Measurements from ENCODE around the gene CLIC4. TPM values are rescaled to one million over a fixed set of nuclear protein-coding genes. Genes with fewer than 3 reads are reported as not detected.
"Not testable (repeated sequence)": the region's sequence is repeated elsewhere in the genome, so short reads cannot be mapped to it uniquely, and the experiment has no call there.

Gene CLIC4
- total RNA-seq, 2 experiments from 2014 or later: 16.9 to 23.0 TPM

- no peak for DNase-seq
- H3K27ac Mint-ChIP-seq: no peak overlapping the region
- no peak overlapping the region for H3K4me3 Mint-ChIP-seq
- peaks cover 11% of the 10 kb centered on the region for H3K36me3 Mint-ChIP-seq
- H3K4me1 Mint-ChIP-seq: no peaks in the 10 kb centered on the region
- no peak for ATAC-seq
- H3K27me3 Mint-ChIP-seq: peaks cover 69% of the 10 kb centered on the region
- H3K9me3 Mint-ChIP-seq (ENCODE audit: low read depth): peaks cover 12% of the 10 kb centered on the region
- CTCF ChIA-PET: interaction anchor here (1.3 to 2.0 kb wide), 2 partner anchors 17 to 133 kb away, joined by 4 read pairs; no protein-coding TSS in a partner anchor
These were observed 135.8 kb downstream of the CLIC4 start for GRCh38 chr1:24881034-24881433.

GRCh38 chr1:24884751-24885150, 139.5 kb downstream of the CLIC4 start:
- ATAC-seq (no peak), DNase-seq (no peak)
- Mint-ChIP-seq H3K27ac (no peak overlapping the region), H3K27me3 (peaks cover 57% of the 10 kb centered on the region), H3K4me1 (no peaks in the 10 kb centered on the region), H3K4me3 (no peak overlapping the region), H3K9me3 (ENCODE audit: low read depth) (peaks cover 12% of the 10 kb centered on the region), H3K36me3 (peaks cover 11% of the 10 kb centered on the region)
- CTCF ChIA-PET: interaction anchor here (0.6 kb wide), 1 partner anchor 874 kb away, joined by 3 read pairs; no protein-coding TSS in a partner anchor

- no peak overlapping the region for H3K4me3 Mint-ChIP-seq
- H3K9me3 Mint-ChIP-seq (ENCODE audit: low read depth): peaks cover 14% of the 10 kb centered on the region
- DNase-seq (no peak), ATAC-seq (no peak)
- no peaks in the 10 kb centered on the region for H3K4me1 Mint-ChIP-seq
- no peak overlapping the region for H3K27ac Mint-ChIP-seq
- CTCF ChIA-PET: no interaction called here
- H3K27me3 Mint-ChIP-seq: peaks cover 46% of the 10 kb centered on the region
- peaks cover 15% of the 10 kb centered on the region for H3K36me3 Mint-ChIP-seq
These were observed 141.0 kb downstream of the CLIC4 start for GRCh38 chr1:24886241-24886640.

- DNase-seq: peak; percentile 38
- H3K27me3 Mint-ChIP-seq: peaks cover 29% of the 10 kb centered on the region
- no peak for ATAC-seq
- H3K4me3 Mint-ChIP-seq: no peak overlapping the region
- CTCF ChIA-PET: interaction anchor here (1.4 kb wide), 1 partner anchor 10 kb away, joined by 5 read pairs; no protein-coding TSS in a partner anchor
- H3K27ac Mint-ChIP-seq: no peak overlapping the region
- H3K36me3 Mint-ChIP-seq: peaks cover 23% of the 10 kb centered on the region
- H3K9me3 Mint-ChIP-seq (ENCODE audit: low read depth): peaks cover 23% of the 10 kb centered on the region
- H3K4me1 Mint-ChIP-seq: no peaks in the 10 kb centered on the region
These were observed 143.1 kb downstream of the CLIC4 start for GRCh38 chr1:24888061-24888970.

- CTCF ChIA-PET: interaction anchor here (1.4 kb wide), 1 partner anchor 9 kb away, joined by 5 read pairs; no protein-coding TSS in a partner anchor
- Mint-ChIP-seq H3K4me3 (no peak overlapping the region), H3K9me3 (ENCODE audit: low read depth) (peaks cover 20% of the 10 kb centered on the region), H3K27me3 (peaks cover 21% of the 10 kb centered on the region), H3K4me1 (no peaks in the 10 kb centered on the region), H3K36me3 (peaks cover 22% of the 10 kb centered on the region), H3K27ac (no peak overlapping the region)
- ATAC-seq (no peak), DNase-seq (no peak)
These were observed 143.9 kb downstream of the CLIC4 start for GRCh38 chr1:24888971-24889676.

GRCh38 chr1:24890887-24891286, 145.6 kb downstream of the CLIC4 start:
- Mint-ChIP-seq H3K9me3 (ENCODE audit: low read depth) (peaks cover 14% of the 10 kb centered on the region), H3K27me3 (peaks cover 8% of the 10 kb centered on the region), H3K4me3 (no peak overlapping the region), H3K36me3 (peaks cover 15% of the 10 kb centered on the region), H3K27ac (no peak overlapping the region), H3K4me1 (no peaks in the 10 kb centered on the region)
- ATAC-seq: no peak
- CTCF ChIA-PET: no interaction called here
- no peak for DNase-seq

- H3K4me3 Mint-ChIP-seq, DNase-seq, ATAC-seq, H3K27ac Mint-ChIP-seq, CTCF ChIA-PET, H3K27me3 Mint-ChIP-seq, H3K4me1 Mint-ChIP-seq: not testable (repeated sequence)
- peaks cover 15% of the 10 kb centered on the region for H3K36me3 Mint-ChIP-seq
- H3K9me3 Mint-ChIP-seq (ENCODE audit: low read depth): peaks cover 14% of the 10 kb centered on the region
These were observed 146.1 kb downstream of the CLIC4 start for GRCh38 chr1:24891367-24891766.

- DNase-seq (peak; percentile 35), ATAC-seq (no peak)
- Mint-ChIP-seq H3K27me3 (peaks cover 4% of the 10 kb centered on the region), H3K27ac (no peak overlapping the region), H3K4me1 (no peaks in the 10 kb centered on the region), H3K36me3 (peaks cover 15% of the 10 kb centered on the region), H3K4me3 (no peak overlapping the region), H3K9me3 (ENCODE audit: low read depth) (peaks cover 14% of the 10 kb centered on the region)
- CTCF ChIA-PET: no interaction called here
These were observed 147.2 kb downstream of the CLIC4 start for GRCh38 chr1:24892188-24893153.

GRCh38 chr1:24893431-24893830, 148.2 kb downstream of the CLIC4 start:
- ATAC-seq: no peak
- no peak overlapping the region for H3K4me3 Mint-ChIP-seq
- DNase-seq: peak; percentile 36
- peaks cover 6% of the 10 kb centered on the region for H3K4me1 Mint-ChIP-seq
- H3K27me3 Mint-ChIP-seq: peaks cover 4% of the 10 kb centered on the region
- H3K36me3 Mint-ChIP-seq: peaks cover 15% of the 10 kb centered on the region
- CTCF ChIA-PET: interaction anchor here (2.0 kb wide), 1 partner anchor 143 kb away, joined by 6 read pairs; no protein-coding TSS in a partner anchor
- H3K27ac Mint-ChIP-seq: no peak overlapping the region
- peaks cover 14% of the 10 kb centered on the region for H3K9me3 Mint-ChIP-seq (ENCODE audit: low read depth)

Other genes with a start within 250 kb of the CLIC4 start
- gene RCAN3, start 242.6 kb upstream of the CLIC4 start, total RNA-seq: 10 to 100 TPM; 23.9 to 30.6 TPM
- gene NCMAP, start 189.4 kb upstream of the CLIC4 start, total RNA-seq: not detected
- gene SRRM1, start 102.1 kb upstream of the CLIC4 start, total RNA-seq: 100 to 1,000 TPM; 191 to 215 TPM
- gene RUNX3, start 184.8 kb downstream of the CLIC4 start, total RNA-seq: 100 to 1,000 TPM; 224 to 246 TPM

Measured in activated CD8-positive, alpha-beta memory T cell treated with anti-CD3 and anti-CD28 coated beads, Interleukin-2, amount 10 ng/mL, durations not matched to agents 7 days and 5 days (primary cell).